Ovary (tissue), 3 donors: ENCODE measurements around the gene TACC2.

ENCODE experiments used
- CTCF ChIP-seq, 3 donors: fragments of 450-650 bp in 2 of 3; fragments of 200-600 bp in 1 of 3; IDR thresholded peaks; one replicate each; pipeline versions ENCODE4 v1.5.1 to v1.8.0; 2016 to 2022; ENCODE audit warnings: antibody characterized with exemption in 3 of 3, mild to moderate bottlenecking in 1 of 3
- POLR2A ChIP-seq: fragments of 450-650 bp; IDR thresholded peaks from one replicate; pipeline ENCODE4 v1.6.1; 2017; ENCODE audit warnings: antibody characterized with exemption, mild to moderate bottlenecking, moderate library complexity
- donor health status: DM: no; HTN: no; CAD: no.

DNA sequence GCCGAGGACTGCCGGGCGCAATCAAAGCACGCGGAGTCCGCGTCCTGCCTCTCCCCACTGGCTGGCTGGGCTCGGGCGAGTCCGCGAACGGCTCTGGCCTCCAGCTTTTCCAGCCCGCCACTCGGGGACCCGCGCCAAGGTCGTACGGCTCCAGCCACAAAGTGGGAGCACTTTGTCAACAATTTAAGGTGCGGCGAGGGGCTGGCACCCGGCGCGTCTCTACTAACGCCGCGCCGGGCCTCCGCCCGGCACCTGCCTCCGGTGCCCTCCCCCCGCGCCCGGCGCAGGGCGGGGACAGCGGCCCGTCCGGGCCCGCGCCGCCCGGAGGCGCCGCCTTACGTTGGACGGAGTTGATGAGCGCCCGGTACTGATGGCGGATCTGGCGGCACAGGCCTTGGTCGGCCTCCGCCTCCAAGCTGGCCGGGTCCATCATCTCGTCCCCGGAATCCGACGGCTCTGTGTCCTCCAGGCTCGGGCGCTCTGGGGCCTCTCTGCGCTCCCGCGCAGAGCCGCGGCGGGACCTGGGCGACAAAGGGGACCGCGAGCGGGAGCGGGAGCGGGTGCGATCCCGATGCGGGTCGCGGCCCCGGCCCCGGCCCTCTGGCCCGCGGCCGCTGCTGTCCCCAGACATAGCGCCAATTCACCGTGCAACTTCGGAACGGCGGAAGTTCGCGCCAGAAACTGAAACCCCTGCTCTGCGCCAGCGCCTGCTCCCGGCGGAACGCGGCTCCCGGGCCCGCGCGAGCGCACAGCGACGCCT is 14.2 kb upstream of the TACC2 start, which contains the start of gene NSMCE4A:
- TF ChIP-seq CTCF (IDR thresholded peaks at IDR 0.05) (peak in 2 of 3 donors; percentile 55 to 73), POLR2A (peak; percentile 22)
